Ovary (tissue), 9 donors: ENCODE data around the gene PMIS2. TPM values are rescaled to one million over a fixed set of nuclear protein-coding genes. Genes with fewer than 3 reads are reported as not detected.

Experiments used
- DNase-seq, 5 donors: peaks; one replicate each; pipeline ENCODE4 v3.0.0-alpha.2; 2019 to 2020
- H3K27ac ChIP-seq, 2 donors: fragments of 200-600 bp; one replicate each; pipeline versions ENCODE4 v1.5.1 to v1.8.0; 2019 to 2022
- H3K27me3 ChIP-seq: fragments of 200-600 bp; one replicate; pipeline ENCODE4 v1.8.0; 2022
- H3K36me3 ChIP-seq: fragments of 200-600 bp; sonication (generic); one replicate; pipeline ENCODE4 v1.5.1; 2019
- H3K4me1 ChIP-seq: one replicate; pipeline ENCODE4 v1.8.1; 2013; ENCODE audit warnings: mild to moderate bottlenecking, moderate library complexity; ENCODE audit not compliant: insufficient read depth
- H3K4me3 ChIP-seq: fragments of 200-600 bp; sonication (generic); one replicate; pipeline ENCODE4 v1.5.1; 2017
- H3K9me3 ChIP-seq, 2 donors: fragments of 200-600 bp in 1 of 2; sonication (generic) in 1 of 2; one replicate each; pipeline versions ENCODE4 v1.5.1 to v1.8.1; 2013 to 2019; ENCODE audit warnings: mild to moderate bottlenecking in 1 of 2, moderate library complexity in 1 of 2
- EP300 ChIP-seq: sonication (generic); formaldehyde crosslinking; IDR thresholded peaks from one replicate; pipeline ENCODE4 v1.6.1; 2017; ENCODE audit warnings: antibody characterized with exemption
- POLR2A ChIP-seq: fragments of 450-650 bp; IDR thresholded peaks from one replicate; pipeline ENCODE4 v1.6.1; 2017; ENCODE audit warnings: antibody characterized with exemption, mild to moderate bottlenecking, moderate library complexity
- whole genome bisulfite sequencing, 3 donors: extraction: QIAGEN DNeasy Blood & Tissue Kit in 1 of 3; methylation state at CpG; one replicate each; pipeline versions ENCODE4 v1.1.5 to v1.1.7; 2013 to 2017; 5-methylcytosine and 5-hydroxymethylcytosine counted together
- intact Hi-C, 4 donors: fragments of 100-400 bp; cut with DNase I; formaldehyde crosslinking; loops; one replicate each; pipeline versions ENCODE4 v1.11.0 to v1.15.1; 2022 to 2023
- polyA plus RNA-seq, 2 donors: library from polyadenylated mRNA; stranded (reverse); fragments of 200-250 nt in 1 of 2; fragments of 350-450 nt in 1 of 2; fragmentation: Illumina TruSeq in 1 of 2; extraction: RNeasy Lipid Tissue Mini Kit (QIAGEN cat#74804) in 1 of 2; gene quantifications; one replicate each; pipeline ENCODE4 v1.2.3, GENCODE V29; 2013 to 2014
- total RNA-seq, 7 donors: library from RNA; depleted of rRNA in 2 of 7; stranded (reverse); fragments of >200 nt in 2 of 7; fragmentation: NEBNext Ultra II Directional in 3 of 7; extraction: Animal tissue kit (Norgen Biotek cat#: 25700) in 3 of 7; gene quantifications; one replicate each; pipeline versions ENCODE4 v1.1.0 to v1.2.4, GENCODE V29; 2016 to 2023
- TF ChIP-seq, protein P1 (sequence below), 3 donors: fragments of 450-650 bp in 2 of 3; fragments of 200-600 bp in 1 of 3; IDR thresholded peaks; one replicate each; pipeline versions ENCODE4 v1.5.1 to v1.8.0; 2016 to 2022; ENCODE audit warnings: antibody characterized with exemption in 3 of 3, mild to moderate bottlenecking in 1 of 3
- donor health status: DM: no; HTN: no; CAD: no; lungs with moderate emphysema.
- donor health status: DM: no; HTN: no; CAD: no.
- donor health status: Bipolar disorder and iron deficiency.
- donor health status: DM: yes; HTN: yes; CAD: no.
- donor health status: DM: no; HTN: no; CAD: no.
- donor health status: DM: yes; HTN: yes; CAD: no.

PMIS2 gene
- total and polyA plus RNA-seq, 9 donors: not detected

DNA sequence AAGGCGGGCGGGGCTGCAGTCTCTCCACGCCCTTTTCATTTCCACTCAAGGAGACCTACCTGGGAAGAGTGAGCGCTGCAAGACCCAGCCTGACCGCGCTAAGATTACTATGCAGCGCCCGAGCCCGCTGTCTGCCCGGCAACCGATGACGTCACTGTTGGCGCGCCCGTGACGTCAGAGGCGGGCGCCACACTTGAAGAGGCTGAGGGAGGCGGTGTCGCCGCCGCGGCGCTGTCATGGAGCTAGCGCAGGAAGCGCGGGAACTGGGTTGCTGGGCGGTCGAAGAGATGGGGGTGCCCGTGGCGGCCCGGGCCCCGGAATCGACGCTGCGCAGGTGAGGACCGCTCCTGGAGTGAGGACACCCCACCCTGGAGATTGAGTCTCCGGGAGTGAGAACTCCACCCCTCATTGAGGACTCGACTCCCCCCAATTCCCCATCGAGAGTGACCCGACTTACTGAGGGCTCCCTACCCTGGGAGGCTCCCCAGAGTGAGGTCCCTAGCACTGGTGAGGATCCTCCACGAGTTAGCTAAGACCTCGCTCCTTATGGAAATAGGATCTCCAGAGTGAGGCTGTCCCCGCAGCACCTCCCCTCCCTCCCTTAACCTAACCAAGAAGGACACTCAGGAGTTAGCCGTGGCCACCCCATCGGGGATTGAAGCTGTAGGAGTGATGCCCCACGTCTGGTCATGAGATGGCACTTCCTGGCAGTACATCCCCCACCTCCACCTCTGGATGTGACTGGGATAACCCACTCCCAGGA, 26.8 kb downstream of the PMIS2 start, which contains the start of gene HAUS5:
HAUS5 (plus strand) TSS at position 177 of the 763 bp plus-strand sequence; CDS start at position 237, 60 bp downstream.
- intact Hi-C loops: loop anchor here in 2 of 4 donors (10.0 kb wide), 2 partner anchors 68 to 348 kb away; partner anchors contain the start of genes TMEM147 (in 1 of the 2) and USF2 (in 1 of the 2)
- Histone ChIP-seq H3K9me3 (no peaks in the 10 kb centered on the region), H3K4me3 (peak within 1 kb of the TSS; percentile 77), H3K27me3 (no peaks in the 10 kb centered on the region), H3K4me1 (peaks cover 5% of the 10 kb centered on the region), H3K36me3 (no peaks in the 10 kb centered on the region), H3K27ac (peak within 1 kb of the TSS; percentile 23 to 85)
- TF ChIP-seq, protein P1, sequence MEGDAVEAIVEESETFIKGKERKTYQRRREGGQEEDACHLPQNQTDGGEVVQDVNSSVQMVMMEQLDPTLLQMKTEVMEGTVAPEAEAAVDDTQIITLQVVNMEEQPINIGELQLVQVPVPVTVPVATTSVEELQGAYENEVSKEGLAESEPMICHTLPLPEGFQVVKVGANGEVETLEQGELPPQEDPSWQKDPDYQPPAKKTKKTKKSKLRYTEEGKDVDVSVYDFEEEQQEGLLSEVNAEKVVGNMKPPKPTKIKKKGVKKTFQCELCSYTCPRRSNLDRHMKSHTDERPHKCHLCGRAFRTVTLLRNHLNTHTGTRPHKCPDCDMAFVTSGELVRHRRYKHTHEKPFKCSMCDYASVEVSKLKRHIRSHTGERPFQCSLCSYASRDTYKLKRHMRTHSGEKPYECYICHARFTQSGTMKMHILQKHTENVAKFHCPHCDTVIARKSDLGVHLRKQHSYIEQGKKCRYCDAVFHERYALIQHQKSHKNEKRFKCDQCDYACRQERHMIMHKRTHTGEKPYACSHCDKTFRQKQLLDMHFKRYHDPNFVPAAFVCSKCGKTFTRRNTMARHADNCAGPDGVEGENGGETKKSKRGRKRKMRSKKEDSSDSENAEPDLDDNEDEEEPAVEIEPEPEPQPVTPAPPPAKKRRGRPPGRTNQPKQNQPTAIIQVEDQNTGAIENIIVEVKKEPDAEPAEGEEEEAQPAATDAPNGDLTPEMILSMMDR (IDR thresholded peaks at IDR 0.05): peak in 2 of 3 donors; percentile 46 to 55
- TF ChIP-seq EP300: no peak
- peak; percentile 63 for TF ChIP-seq POLR2A
- peak; percentile 89 to 97 (median 95) for DNase-seq
- WGBS, 3 donors: 0 to 1% (median 0%) methylated on average over 34 to 47 of the region's 47 CpGs

DNA sequence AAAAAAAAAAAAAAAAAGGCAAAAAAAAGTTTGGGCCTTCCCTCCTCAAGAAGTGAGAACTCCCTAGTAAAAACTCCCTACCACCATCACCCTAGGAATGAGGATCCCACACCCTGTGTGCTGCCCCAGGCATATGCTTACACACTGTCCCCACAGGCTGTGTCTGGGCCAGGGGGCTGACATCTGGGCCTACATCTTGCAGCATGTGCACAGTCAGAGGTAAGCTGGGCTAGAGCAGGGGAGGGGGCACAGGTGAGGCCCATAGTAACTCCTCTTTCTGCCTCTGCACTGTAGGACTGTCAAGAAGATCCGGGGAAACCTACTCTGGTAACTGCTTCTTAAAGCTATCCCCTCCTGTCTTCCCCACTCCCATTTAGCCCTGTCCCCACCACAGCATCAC, 27.6 kb downstream of the PMIS2 start:
- H3K4me1 ChIP-seq: peaks cover 5% of the 10 kb centered on the region
- intact Hi-C loops: loop anchor here in 2 of 4 donors (10.0 kb wide), 2 partner anchors 69 to 349 kb away; partner anchors contain the start of genes TMEM147 (in 1 of the 2) and USF2 (in 1 of the 2)
- TF ChIP-seq, protein P1 (IDR thresholded peaks at IDR 0.05): no peak
- TF ChIP-seq EP300: no peak
- TF ChIP-seq POLR2A: no peak

DNA sequence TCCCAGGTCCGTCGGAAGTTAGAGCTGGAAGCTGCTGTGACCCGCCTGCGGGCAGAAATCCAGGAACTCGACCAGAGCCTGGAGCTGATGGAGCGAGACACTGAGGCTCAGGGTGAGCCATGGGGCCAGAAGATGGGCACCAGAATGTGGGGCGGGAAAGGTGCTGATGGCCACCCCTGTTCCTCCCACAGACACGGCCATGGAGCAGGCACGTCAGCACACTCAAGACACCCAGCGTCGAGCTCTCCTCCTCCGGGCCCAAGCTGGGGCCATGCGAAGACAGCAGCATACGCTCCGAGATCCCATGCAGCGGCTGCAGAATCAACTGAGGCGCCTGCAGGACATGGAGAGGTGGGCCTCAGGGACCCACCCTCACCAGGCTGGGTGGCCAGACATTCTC, 29.1 kb downstream of the PMIS2 start:
- H3K4me1 ChIP-seq: peaks cover 5% of the 10 kb centered on the region
- 91 to 94% (median 92%) methylated on average over 17 of the region's 17 CpGs for WGBS, 3 donors
- H3K27ac ChIP-seq: no peak overlapping the region
- intact Hi-C loops: loop anchor here in 2 of 4 donors (10.0 kb wide), 2 partner anchors 70 to 350 kb away; partner anchors contain the start of genes TMEM147 (in 1 of the 2) and USF2 (in 1 of the 2)
- H3K27me3 ChIP-seq: no peaks in the 10 kb centered on the region
- no peak overlapping the region for H3K4me3 ChIP-seq
- TF ChIP-seq, protein P1 (IDR thresholded peaks at IDR 0.05): no peak
- TF ChIP-seq POLR2A: no peak
- no peak for TF ChIP-seq EP300
- no peaks in the 10 kb centered on the region for H3K36me3 ChIP-seq
- H3K9me3 ChIP-seq: no peaks in the 10 kb centered on the region
- DNase-seq: no peak

More for the DNA sequence above, 27.6 kb downstream of the PMIS2 start:
- WGBS, 3 donors: 65 to 86% (median 67%) methylated on average over 1 of the region's 1 CpG
- no peak for DNase-seq
- Histone ChIP-seq H3K27me3 (no peaks in the 10 kb centered on the region), H3K27ac (no peak overlapping the region), H3K4me3 (no peak overlapping the region), H3K36me3 (no peaks in the 10 kb centered on the region), H3K9me3 (no peaks in the 10 kb centered on the region)

DNA sequence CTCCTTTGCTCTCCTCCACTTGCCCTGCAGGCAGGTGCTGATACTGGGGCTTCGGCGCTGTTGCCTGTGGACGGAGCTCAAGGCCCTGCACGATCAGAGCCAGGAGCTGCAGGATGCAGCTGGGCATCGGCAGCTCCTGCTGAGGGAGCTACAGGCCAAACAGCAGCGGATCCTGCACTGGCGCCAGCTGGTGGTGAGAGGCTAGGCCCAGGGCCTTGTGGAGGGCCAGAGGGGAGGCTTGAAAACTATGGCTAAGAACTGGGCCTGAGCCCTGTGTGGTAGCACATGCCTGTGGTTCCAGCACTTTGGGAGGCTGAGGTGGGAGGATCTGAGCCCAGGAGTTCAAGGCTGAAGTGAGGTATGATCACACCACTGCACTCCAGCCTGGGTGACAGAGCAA, 32.9 kb downstream of the PMIS2 start:
- Histone ChIP-seq H3K27ac (no peak overlapping the region), H3K4me1 (no peaks in the 10 kb centered on the region), H3K36me3 (no peaks in the 10 kb centered on the region), H3K27me3 (no peaks in the 10 kb centered on the region), H3K9me3 (no peaks in the 10 kb centered on the region), H3K4me3 (no peak overlapping the region)
- WGBS, 3 donors: 64 to 70% (median 67%) methylated on average over 6 to 7 of the region's 7 CpGs
- intact Hi-C loops: loop anchor here in 2 of 4 donors (10.0 kb wide), 2 partner anchors 74 to 354 kb away; partner anchors contain the start of genes TMEM147 (in 1 of the 2) and USF2 (in 1 of the 2)
- DNase-seq: no peak
- no peak for TF ChIP-seq POLR2A
- TF ChIP-seq EP300: no peak
- TF ChIP-seq, protein P1 (IDR thresholded peaks at IDR 0.05): no peak
